Right cardiac atrium (tissue), 5 donors: Measurements from ENCODE around the gene TXNL4A. TPM values are rescaled to one million over a fixed set of nuclear protein-coding genes. Genes with fewer than 3 reads are reported as not detected.

Experiments
- ATAC-seq, 2 donors: fragments of 200-7000 bp; cut with Tn5 transposase; one replicate each; pipeline versions ENCODE4 v1.8.0 to v1.9.1; 2020; ENCODE audit warnings: moderate library complexity in 2 of 2, mild to moderate bottlenecking in 1 of 2
- DNase-seq, 3 donors: peaks; one replicate each; pipeline ENCODE4 v3.0.0-alpha.2; 2020
- H3K27ac ChIP-seq: one replicate; pipeline ENCODE4 v1.5.1; 2013; ENCODE audit warnings: mild to moderate bottlenecking, low read length, control low read depth, moderate library complexity
- H3K27me3 ChIP-seq: one replicate; pipeline ENCODE4 v1.6.1; 2013; ENCODE audit not compliant: control insufficient read depth, insufficient read depth
- H3K4me1 ChIP-seq: one replicate; pipeline ENCODE4 v1.6.1; 2013; ENCODE audit warnings: low read length; ENCODE audit not compliant: control insufficient read depth, insufficient read depth
- H3K4me3 ChIP-seq: one replicate; pipeline ENCODE4 v1.5.1; 2013; ENCODE audit warnings: low read length, control low read depth
- H3K9me3 ChIP-seq: one replicate; pipeline ENCODE4 v1.6.1; 2013; ENCODE audit warnings: low read length; ENCODE audit not compliant: control insufficient read depth
- WGBS: extraction: QIAGEN DNeasy Blood & Tissue Kit; methylation state at CpG from one replicate; pipeline ENCODE4 v1.1.7; 2013; 5-methylcytosine and 5-hydroxymethylcytosine counted together
- intact Hi-C, 4 donors: fragments of 100-400 bp; cut with DNase I; formaldehyde crosslinking; loops; one replicate each; pipeline versions ENCODE4 v1.11.0 to v1.14.0; 2022 to 2023
- polyA plus RNA-seq: library from polyadenylated mRNA; stranded (reverse); fragments of 200-250 nt; gene quantifications from one replicate; pipeline ENCODE4 v1.2.3, GENCODE V29; 2013
- total RNA-seq, 4 donors: library from RNA; stranded (reverse); fragmentation: NEBNext Ultra II Directional; extraction: Animal tissue kit (Norgen Biotek cat#: 25700); gene quantifications; one replicate each; pipeline ENCODE4 v1.2.1, GENCODE V29; 2021
- donor health status: healthy with polysubstance abuse.
- donor health status: DM: no; HTN: yes; CAD: no.
- donor health status: DM: no; HTN: no; CAD: no.
- donor health status: DM: no; HTN: yes; CAD: no; lungs with severe emphysema.
- donor health status: DM: yes; HTN: yes; CAD: no.

The TXNL4A gene
- total and polyA plus RNA-seq, 5 donors: 69.7 to 104 (median 91.9) TPM

DNA sequence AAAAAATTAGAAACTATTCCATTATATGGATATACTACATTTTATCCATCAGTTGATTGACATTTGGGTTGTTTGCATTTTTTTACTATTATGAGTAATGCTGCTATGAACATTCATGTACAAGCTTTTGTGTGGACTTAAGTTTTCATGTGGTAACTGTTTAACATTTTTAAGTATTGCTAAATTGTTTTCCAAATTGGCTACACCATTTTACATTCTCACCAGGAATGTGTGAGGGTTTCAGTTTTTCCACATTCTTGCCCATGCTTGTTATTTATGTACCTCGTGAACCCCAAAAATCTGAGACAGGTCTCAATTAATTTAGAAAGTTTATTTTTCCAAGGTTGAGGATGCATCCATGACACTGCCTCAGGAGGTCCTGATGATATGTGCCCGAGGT, 3.1 kb upstream of the TXNL4A start:
- ATAC-seq (no peak), DNase-seq (no peak)
- H3K9me3 ChIP-seq: no peaks in the 10 kb centered on the region
- no peak overlapping the region for H3K4me3 ChIP-seq
- H3K4me1 ChIP-seq: no peaks in the 10 kb centered on the region
- no peak overlapping the region for H3K27ac ChIP-seq
- WGBS: 84% methylated on average over 2 of the region's 2 CpGs
- H3K27me3 ChIP-seq: no peaks in the 10 kb centered on the region
- intact Hi-C loops: no loop called here

DNA sequence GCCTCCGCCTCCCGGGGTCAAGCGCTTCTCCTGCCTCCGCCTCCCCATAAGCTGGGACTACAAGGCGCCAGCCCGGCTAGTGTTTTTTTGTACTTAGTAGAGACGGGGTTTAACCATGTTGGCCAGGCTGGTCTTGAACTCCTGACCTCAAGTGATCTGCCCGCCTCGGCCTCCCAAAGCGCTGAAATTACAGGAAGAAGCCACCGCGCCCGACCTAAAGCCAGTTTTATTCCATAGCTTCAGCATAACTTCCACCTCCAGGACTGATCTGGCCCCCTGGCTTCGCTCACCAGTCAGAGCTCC, 783 bp upstream of the TXNL4A start:
- Histone ChIP-seq H3K4me3 (peak overlapping the region; percentile 52), H3K27ac (peak overlapping the region; percentile 94), H3K9me3 (no peaks in the 10 kb centered on the region), H3K27me3 (no peaks in the 10 kb centered on the region), H3K4me1 (no peaks in the 10 kb centered on the region)
- intact Hi-C loops: no loop called here
- WGBS: 45% methylated on average over 14 of the region's 14 CpGs
- ATAC-seq: peak in 1 of 2 donors; percentile 20
- DNase-seq: peak in 1 of 3 donors; percentile 59

DNA sequence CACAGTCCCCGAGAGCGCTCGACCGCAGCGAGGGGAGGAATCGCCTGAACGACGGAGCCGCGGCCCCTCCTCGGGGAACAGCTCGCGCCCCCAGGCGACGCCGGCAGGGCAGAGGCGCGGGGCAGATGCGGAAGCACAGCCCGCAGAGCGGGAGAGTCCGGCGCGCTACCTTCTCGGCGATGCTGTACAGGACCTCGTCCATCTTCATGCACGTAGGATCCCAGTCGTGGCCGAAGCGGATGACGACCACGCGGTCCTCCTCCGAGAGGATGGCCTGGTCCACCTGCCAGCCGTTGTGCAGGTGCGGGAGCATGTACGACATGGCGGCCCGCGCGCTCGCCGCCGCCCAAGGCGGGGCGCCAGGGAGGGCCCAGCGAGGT, 302 bp downstream of the TXNL4A start:
- intact Hi-C loops: no loop called here
- no peaks in the 10 kb centered on the region for H3K27me3 ChIP-seq
- H3K4me1 ChIP-seq: no peaks in the 10 kb centered on the region
- ATAC-seq (peak; percentile 73 to 74), DNase-seq (peak; percentile 65 to 82 (median 82))
- no peaks in the 10 kb centered on the region for H3K9me3 ChIP-seq
- H3K27ac ChIP-seq: peak overlapping the region; percentile 76
- under 1% methylated on average over 48 of the region's 48 CpGs for WGBS
- peak overlapping the region; percentile 52 for H3K4me3 ChIP-seq

DNA sequence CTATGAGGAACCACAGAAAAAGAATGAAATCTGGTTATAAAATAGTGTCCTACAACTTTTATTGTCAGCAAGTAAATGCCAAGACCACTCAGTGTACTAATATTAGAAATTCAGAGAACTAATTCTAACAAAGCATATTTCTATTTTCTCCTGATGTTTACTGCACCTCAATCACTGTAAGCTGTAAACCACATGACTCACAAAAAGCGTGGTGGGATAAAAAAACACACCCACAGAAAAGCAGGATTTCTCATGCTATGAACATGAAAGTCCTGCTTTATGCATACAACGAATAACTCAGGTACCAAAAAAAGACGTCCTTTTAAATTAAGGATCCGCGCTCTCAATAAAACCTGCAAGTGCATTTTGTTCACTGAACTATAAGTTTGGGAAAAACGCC, 797 bp downstream of the TXNL4A start:
- no peaks in the 10 kb centered on the region for H3K27me3 ChIP-seq
- intact Hi-C loops: no loop called here
- H3K4me1 ChIP-seq: peaks cover 3% of the 10 kb centered on the region
- DNase-seq (no peak), ATAC-seq (no peak)
- no peak overlapping the region for H3K27ac ChIP-seq
- no peaks in the 10 kb centered on the region for H3K9me3 ChIP-seq
- peak overlapping the region; percentile 52 for H3K4me3 ChIP-seq
- under 1% methylated on average over 6 of the region's 6 CpGs for WGBS

DNA sequence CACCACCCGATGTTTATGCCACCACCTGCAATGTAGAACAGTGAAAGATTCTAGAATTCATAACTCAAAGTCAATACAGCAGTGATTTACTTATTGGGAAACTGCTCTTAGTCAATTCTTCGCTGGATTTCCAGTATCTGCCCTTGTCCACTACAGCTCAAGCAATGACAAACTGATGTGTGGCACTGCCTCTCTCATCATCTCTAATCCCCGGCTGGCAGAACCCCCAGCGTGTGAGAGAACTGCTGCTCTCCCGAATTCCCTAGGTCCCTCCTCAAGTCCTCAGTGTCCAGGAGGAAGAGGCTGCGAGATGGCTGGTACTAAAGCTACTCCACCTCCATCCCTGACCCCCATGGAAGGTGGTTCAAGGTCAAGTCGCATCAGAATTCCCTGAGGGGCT, 1.6 kb downstream of the TXNL4A start:
- DNase-seq (no peak), ATAC-seq (no peak)
- Histone ChIP-seq H3K4me3 (peak overlapping the region; percentile 13), H3K27ac (no peak overlapping the region), H3K27me3 (no peaks in the 10 kb centered on the region), H3K4me1 (peaks cover 3% of the 10 kb centered on the region), H3K9me3 (no peaks in the 10 kb centered on the region)
- intact Hi-C loops: no loop called here
- 40% methylated on average over 7 of the region's 7 CpGs for WGBS

DNA sequence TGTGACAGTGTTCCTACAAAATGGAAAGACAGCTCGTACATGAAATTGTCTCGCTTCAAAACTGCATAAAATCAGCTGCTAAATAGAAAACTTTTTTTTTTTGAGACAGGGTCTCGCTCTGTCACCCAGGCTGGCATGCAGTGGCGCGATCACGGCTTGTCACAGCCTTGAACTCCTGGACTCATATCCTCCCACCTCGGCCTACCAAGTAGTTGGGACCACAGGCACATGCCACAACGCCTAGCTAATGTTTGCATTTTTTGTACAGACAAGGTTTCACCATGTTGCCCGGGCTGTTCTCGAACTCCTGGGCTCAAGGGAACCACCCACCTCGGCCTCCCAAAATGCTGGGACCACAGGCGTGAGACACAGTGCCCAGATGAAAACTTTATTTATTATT, 3.2 kb downstream of the TXNL4A start:
- intact Hi-C loops: no loop called here
- Histone ChIP-seq H3K9me3 (no peaks in the 10 kb centered on the region), H3K4me3 (no peak overlapping the region), H3K27ac (no peak overlapping the region), H3K27me3 (no peaks in the 10 kb centered on the region), H3K4me1 (peaks cover 3% of the 10 kb centered on the region)
- 90% methylated on average over 12 of the region's 12 CpGs for WGBS
- ATAC-seq (no peak), DNase-seq (no peak)

DNA sequence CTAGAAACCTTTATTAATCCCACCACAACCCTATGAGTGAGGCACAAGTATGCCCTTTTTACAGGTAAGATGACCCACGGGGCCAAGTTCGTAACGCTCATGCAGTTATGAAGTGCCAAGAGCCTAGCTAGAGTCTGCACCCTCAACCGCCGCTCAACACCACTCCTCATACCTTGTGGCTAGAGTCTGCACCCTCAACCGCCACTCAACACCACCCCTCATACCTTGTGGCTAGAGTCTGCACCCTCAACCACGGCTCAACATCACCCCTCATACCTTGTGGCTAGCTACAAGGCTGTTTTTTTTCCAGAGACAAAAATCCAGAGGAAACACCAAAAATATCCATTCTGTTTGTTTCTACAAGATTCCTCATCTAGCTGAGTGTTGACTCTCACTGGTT, 4.6 kb downstream of the TXNL4A start:
- no peaks in the 10 kb centered on the region for H3K9me3 ChIP-seq
- peaks cover 3% of the 10 kb centered on the region for H3K4me1 ChIP-seq
- 96% methylated on average over 7 of the region's 7 CpGs for WGBS
- no peak for DNase-seq
- intact Hi-C loops: no loop called here
- ATAC-seq: no peak
- H3K4me3 ChIP-seq: no peak overlapping the region
- H3K27me3 ChIP-seq: no peaks in the 10 kb centered on the region
- no peak overlapping the region for H3K27ac ChIP-seq

DNA sequence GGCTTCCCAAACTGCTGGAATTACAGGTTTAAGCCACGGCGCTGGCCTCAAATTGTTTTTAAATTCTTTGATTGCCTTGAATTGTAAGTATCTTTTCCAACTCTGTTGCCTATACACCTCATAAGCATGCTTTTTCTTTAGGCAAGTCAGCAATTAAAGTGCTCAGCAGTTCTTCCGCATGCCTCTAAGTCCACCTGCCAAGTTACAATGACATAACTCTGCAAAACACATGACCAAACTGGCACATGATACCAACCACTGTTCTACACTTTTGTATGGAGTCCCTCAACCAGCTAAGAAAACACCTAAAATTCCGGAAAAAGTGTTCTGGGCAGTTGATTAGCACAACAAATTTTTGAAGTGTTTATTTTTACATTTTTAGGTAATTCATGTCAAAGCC, 5.1 kb downstream of the TXNL4A start:
- Histone ChIP-seq H3K27ac (no peak overlapping the region), H3K4me3 (no peak overlapping the region), H3K27me3 (no peaks in the 10 kb centered on the region), H3K4me1 (peaks cover 3% of the 10 kb centered on the region), H3K9me3 (no peaks in the 10 kb centered on the region)
- no peak for ATAC-seq
- DNase-seq: no peak
- 84% methylated on average over 4 of the region's 4 CpGs for WGBS
- intact Hi-C loops: no loop called here

DNA sequence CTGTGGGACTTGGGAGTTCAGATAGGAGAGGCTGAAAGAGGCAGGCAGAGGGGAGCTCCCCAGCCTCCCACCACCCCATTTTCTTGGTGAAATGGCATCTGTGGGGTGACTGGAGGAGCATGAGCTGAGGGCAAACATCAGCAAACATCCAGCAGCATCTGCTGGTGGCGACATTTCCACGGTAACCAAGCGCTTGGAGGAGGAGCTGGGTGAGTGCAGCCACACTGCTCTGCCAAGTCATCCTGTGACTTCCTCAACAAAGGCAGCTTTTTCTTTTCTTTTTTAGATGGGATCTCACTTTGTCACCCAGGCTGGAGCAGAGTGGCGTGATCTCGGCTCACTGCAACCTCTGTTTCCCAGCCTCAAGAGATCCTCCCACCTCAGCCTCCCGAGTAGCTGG, 5.6 kb downstream of the TXNL4A start:
- H3K4me3 ChIP-seq: no peak overlapping the region
- no peaks in the 10 kb centered on the region for H3K27me3 ChIP-seq
- intact Hi-C loops: no loop called here
- no peak for DNase-seq
- ATAC-seq: peak; percentile 15 to 50
- no peak overlapping the region for H3K27ac ChIP-seq
- H3K4me1 ChIP-seq: peaks cover 3% of the 10 kb centered on the region
- 67% methylated on average over 6 of the region's 6 CpGs for WGBS
- H3K9me3 ChIP-seq: no peaks in the 10 kb centered on the region

DNA sequence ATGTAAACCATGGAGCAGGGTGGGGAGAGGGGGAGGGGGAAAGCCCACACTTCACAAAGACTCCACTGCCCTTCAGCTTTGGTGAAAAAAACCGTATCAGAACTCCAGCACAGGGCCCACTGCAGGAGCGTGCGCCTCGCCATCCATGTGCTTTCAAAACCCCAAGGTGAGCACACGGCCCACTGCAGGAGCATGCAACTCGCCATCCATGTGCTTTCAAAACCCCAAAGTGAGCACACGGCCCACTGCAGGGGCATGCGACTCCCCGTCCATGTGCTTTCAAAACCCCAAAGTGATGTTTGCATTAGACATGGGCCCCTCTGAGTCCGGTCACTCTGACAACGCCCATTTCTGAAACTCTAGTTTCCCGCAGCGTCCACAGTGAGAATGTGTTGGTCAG, 7.8 kb downstream of the TXNL4A start:
- DNase-seq: no peak
- intact Hi-C loops: no loop called here
- Histone ChIP-seq H3K9me3 (no peaks in the 10 kb centered on the region), H3K27me3 (no peaks in the 10 kb centered on the region), H3K4me3 (no peak overlapping the region), H3K27ac (no peak overlapping the region), H3K4me1 (peaks cover 3% of the 10 kb centered on the region)
- no peak for ATAC-seq
- WGBS: 86% methylated on average over 13 of the region's 13 CpGs

DNA sequence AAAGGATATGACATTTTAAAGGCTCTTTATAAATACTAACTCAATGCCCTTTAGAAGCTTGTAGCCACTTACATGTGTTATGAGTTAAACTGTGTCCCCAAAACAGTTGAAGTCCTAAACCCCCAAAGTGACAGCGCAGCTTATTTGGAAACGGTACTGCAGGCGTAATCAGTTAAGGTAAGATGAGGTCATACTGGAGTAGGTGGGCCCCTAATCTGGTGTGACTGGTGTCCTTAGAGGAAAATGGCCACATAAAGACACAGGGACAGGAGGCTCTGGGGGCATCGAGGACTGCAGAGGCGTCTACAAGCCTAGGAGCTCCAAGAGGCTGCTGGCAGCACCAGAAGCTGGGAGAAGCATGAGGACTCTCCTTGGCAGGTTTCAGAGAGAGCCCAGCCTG, 8.5 kb downstream of the TXNL4A start:
- no peak for DNase-seq
- Histone ChIP-seq H3K4me3 (no peak overlapping the region), H3K27me3 (no peaks in the 10 kb centered on the region), H3K27ac (no peak overlapping the region), H3K4me1 (peaks cover 3% of the 10 kb centered on the region), H3K9me3 (no peaks in the 10 kb centered on the region)
- intact Hi-C loops: no loop called here
- whole genome bisulfite sequencing: 89% methylated on average over 5 of the region's 5 CpGs
- no peak for ATAC-seq

DNA sequence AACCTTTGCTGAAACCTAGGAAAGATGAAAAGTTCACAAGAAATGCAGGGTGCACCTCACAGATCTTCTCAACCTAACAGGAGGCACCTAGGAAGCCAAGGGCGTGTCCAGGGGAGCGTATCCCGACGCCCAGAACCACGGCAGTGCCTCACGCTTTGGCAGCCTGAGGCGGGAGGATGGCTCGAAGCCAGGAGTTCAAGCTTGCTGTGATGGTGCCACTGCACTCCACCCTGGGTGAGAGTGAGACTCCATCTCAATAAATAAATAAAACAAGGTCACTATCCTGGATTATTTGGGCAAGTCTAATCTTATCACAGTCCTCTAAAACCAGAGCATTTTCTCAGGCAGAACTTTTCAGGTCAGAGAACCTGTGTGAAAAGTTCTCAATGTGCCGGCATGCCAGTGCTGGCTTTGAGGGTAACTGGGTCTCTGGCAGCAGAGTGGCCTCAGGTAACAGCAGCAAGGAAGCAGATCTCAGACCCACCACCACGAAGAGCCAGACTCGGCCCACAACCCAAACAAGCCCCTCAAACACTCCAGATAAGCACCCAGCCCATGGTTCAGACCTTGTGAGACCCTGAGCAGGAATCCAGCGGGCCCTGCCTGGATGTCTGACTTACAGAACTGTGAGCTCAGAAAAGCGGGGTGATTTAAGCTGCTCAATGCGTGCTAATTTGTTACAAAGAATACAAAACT, 12.2 kb downstream of the TXNL4A start:
- Histone ChIP-seq H3K4me1 (no peaks in the 10 kb centered on the region), H3K9me3 (no peaks in the 10 kb centered on the region), H3K27ac (no peak overlapping the region), H3K4me3 (no peak overlapping the region), H3K27me3 (no peaks in the 10 kb centered on the region)
- WGBS: 74% methylated on average over 14 of the region's 14 CpGs
- DNase-seq: peak in 1 of 3 donors; percentile 71
- peak; percentile 39 to 63 for ATAC-seq
- intact Hi-C loops: no loop called here
